ENCODE measurements around the gene BAIAP2.

The BAIAP2 gene

GRCh38 chr17:81034779-81035520 is at the start of gene BAIAP2:
TSS of gene BAIAP2 (plus strand) at chr17:81035151. CDS start at chr17:81035255, 104 bp downstream.
- DNase-seq, result peak; percentile 100

GRCh38 chr17:80986046-80986445 is 48.9 kb upstream of the BAIAP2 start:
- no peak for DNase-seq

GRCh38 chr17:80986816-80987475 is 48.0 kb upstream of the BAIAP2 start:
- no peak for DNase-seq

- no peak for DNase-seq
These were observed 47.0 kb upstream of the BAIAP2 start for GRCh38 chr17:80987941-80988461.

- no peak for DNase-seq
These were observed 45.4 kb upstream of the BAIAP2 start for GRCh38 chr17:80989586-80989913.

GRCh38 chr17:80990921-80991644 is 43.9 kb upstream of the BAIAP2 start:
- DNase-seq, result no peak

GRCh38 chr17:80991645-80992076 is 43.3 kb upstream of the BAIAP2 start, which contains the start of gene CHMP6:
TSS of gene CHMP6 (plus strand) at chr17:80991841. CDS start at chr17:80991919, 78 bp downstream.
- peak; percentile 79 for DNase-seq

- no peak for DNase-seq
These were observed 42.6 kb upstream of the BAIAP2 start for GRCh38 chr17:80992077-80992947.

GRCh38 chr17:80992948-80993624 is 41.9 kb upstream of the BAIAP2 start:
- DNase-seq, result no peak

GRCh38 chr17:80995131-80995530 is 39.8 kb upstream of the BAIAP2 start:
- no peak for DNase-seq

GRCh38 chr17:80996422-80997305 is 38.3 kb upstream of the BAIAP2 start:
- DNase-seq, result no peak

- no peak for DNase-seq
These were observed 37.4 kb upstream of the BAIAP2 start for GRCh38 chr17:80997424-80998117.

GRCh38 chr17:80998118-80998747 is 36.7 kb upstream of the BAIAP2 start:
- no peak for DNase-seq

GRCh38 chr17:80998748-80999535 is 36.0 kb upstream of the BAIAP2 start:
- DNase-seq, result no peak

- DNase-seq, result no peak
These were observed 35.2 kb upstream of the BAIAP2 start for GRCh38 chr17:80999536-81000333.

GRCh38 chr17:81000334-81000630 is 34.7 kb upstream of the BAIAP2 start:
- DNase-seq, result no peak

GRCh38 chr17:81000631-81001357 is 34.2 kb upstream of the BAIAP2 start:
- no peak for DNase-seq

Data from CD4-positive, alpha-beta T cell treated with Interleukin-17A for 4 hours (primary cell).